ENCODE data around the gene TNFRSF17. TPM values are rescaled to one million over a fixed set of nuclear protein-coding genes. Genes with fewer than 3 reads are reported as not detected.

TNFRSF17 gene
- total and polyA plus RNA-seq, 8 donors, result 0.32 to 1.7 TPM; not detected in 6

DNA sequence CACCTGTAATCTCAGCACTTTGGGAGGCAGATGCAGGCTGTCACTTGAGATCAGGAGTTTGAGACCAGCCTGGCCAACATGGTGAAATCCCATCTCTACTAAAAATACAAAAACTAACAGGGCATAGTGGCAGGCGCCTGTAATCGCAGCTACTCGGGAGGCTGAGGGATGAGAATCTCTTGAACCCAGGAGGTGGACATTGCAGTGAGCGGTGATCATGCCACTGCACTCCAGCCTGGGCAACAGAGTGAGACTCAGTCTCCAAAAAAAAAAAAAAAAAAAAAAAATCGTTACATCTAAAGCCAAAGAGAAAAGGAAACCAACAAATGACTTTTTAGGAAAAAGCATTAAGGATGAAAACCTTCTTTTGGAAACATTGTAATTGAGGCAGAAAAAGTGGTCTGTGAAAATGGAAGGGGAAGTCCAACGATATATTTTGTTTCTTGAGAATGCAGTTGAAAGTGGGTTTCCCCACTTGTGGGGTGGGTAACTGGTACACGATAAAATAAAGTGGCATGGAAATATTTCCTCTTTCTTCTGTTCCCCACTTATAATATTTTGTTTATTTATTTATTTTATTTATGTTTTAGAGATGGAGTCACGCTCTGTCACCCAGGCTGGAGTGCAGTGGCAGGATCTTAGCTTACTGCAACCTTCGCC, 14.1 kb downstream of the TNFRSF17 start:
- TF ChIP-seq, protein P1, sequence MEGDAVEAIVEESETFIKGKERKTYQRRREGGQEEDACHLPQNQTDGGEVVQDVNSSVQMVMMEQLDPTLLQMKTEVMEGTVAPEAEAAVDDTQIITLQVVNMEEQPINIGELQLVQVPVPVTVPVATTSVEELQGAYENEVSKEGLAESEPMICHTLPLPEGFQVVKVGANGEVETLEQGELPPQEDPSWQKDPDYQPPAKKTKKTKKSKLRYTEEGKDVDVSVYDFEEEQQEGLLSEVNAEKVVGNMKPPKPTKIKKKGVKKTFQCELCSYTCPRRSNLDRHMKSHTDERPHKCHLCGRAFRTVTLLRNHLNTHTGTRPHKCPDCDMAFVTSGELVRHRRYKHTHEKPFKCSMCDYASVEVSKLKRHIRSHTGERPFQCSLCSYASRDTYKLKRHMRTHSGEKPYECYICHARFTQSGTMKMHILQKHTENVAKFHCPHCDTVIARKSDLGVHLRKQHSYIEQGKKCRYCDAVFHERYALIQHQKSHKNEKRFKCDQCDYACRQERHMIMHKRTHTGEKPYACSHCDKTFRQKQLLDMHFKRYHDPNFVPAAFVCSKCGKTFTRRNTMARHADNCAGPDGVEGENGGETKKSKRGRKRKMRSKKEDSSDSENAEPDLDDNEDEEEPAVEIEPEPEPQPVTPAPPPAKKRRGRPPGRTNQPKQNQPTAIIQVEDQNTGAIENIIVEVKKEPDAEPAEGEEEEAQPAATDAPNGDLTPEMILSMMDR (IDR thresholded peaks at IDR 0.05), result no peak
- Histone ChIP-seq H3K27me3 (no peaks in the 10 kb centered on the region), H3K4me1 (peaks cover 0 to 4% (median 0%) of the 10 kb centered on the region in 3 donors), H3K9me3 (no peaks in the 10 kb centered on the region), H3K4me3 (no peak overlapping the region), H3K27ac (no peak overlapping the region), H3K36me3 (no peaks in the 10 kb centered on the region)
- intact Hi-C loops (cut with DNase I), result no loop called here
- ATAC-seq (no peak), DNase-seq (no peak), FAIRE-seq (no peak)
- 77 to 86% methylated on average over 9 of the region's 9 CpGs for WGBS, 2 donors

DNA sequence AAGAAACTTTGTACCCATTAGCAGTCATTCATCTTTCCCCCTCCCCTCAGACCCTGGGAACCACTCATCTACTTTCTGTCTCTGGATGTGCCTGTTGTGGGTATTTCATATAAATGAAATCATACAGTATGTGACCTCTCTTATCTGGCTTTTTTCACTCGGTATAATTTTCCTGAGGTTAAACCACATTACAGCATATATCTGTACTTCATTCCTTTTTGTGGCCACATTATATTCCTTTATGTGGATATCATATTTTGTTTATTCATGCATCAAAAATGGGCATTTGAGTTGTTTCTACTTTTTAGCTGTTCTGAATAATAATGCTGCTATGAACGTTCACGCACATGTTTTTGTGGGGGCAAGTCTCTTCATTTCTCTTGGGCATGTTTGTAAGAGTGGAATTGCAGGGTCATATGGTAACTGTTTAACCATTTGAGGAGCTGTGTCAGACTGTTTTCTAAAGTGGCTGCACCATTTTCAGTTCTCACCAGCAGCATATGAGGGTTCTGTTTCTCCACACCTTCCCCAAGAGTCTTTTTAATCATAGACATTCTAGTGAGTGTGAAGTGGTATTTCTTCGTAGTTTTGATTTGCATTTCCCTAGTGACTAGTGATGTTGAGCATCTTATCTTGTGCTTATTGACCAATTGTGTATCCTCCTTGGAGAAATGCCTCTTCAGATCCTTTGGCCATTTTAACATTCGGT, 15.3 kb downstream of the TNFRSF17 start:
- no peak for DNase-seq
- no peak for ATAC-seq
- Histone ChIP-seq H3K4me1 (peaks cover 0 to 4% (median 0%) of the 10 kb centered on the region in 3 donors), H3K4me3 (no peak overlapping the region), H3K36me3 (no peaks in the 10 kb centered on the region), H3K27ac (no peak overlapping the region), H3K9me3 (no peaks in the 10 kb centered on the region), H3K27me3 (no peaks in the 10 kb centered on the region)
- 77 to 84% methylated on average over 5 of the region's 5 CpGs for WGBS, 2 donors
- intact Hi-C loops (cut with DNase I), result no loop called here
- TF ChIP-seq, protein P1 (IDR thresholded peaks at IDR 0.05), result no peak
- FAIRE-seq, result no peak

DNA sequence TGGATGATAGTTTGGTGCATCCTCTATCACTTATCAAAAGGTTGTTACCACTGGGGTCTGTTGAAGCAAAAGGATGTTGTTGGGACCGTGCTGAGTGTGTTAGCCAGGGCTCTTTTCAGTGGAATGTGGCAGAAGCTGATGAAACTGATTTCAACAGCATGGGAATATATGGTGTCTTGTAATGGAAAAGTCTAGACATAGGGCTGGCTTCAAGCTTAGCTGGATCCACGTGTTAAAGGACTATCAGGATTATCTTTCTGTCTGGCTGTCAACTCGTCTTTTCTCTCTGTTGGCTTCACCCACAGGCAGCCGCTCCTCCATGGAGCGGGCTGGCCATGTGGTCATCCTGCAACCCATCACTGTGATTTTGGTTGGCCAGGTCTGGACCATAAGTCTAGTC, 20.2 kb downstream of the TNFRSF17 start:
- ATAC-seq (no peak), FAIRE-seq (no peak), DNase-seq (no peak)
- Histone ChIP-seq H3K27ac (no peak overlapping the region), H3K27me3 (no peaks in the 10 kb centered on the region), H3K9me3 (no peaks in the 10 kb centered on the region), H3K4me1 (no peaks in the 10 kb centered on the region), H3K4me3 (no peak overlapping the region), H3K36me3 (no peaks in the 10 kb centered on the region)
- WGBS, 2 donors, result 64 to 67% methylated on average over 5 of the region's 5 CpGs
- TF ChIP-seq, protein P1 (IDR thresholded peaks at IDR 0.05), result no peak
- intact Hi-C loops (cut with DNase I), result no loop called here

DNA sequence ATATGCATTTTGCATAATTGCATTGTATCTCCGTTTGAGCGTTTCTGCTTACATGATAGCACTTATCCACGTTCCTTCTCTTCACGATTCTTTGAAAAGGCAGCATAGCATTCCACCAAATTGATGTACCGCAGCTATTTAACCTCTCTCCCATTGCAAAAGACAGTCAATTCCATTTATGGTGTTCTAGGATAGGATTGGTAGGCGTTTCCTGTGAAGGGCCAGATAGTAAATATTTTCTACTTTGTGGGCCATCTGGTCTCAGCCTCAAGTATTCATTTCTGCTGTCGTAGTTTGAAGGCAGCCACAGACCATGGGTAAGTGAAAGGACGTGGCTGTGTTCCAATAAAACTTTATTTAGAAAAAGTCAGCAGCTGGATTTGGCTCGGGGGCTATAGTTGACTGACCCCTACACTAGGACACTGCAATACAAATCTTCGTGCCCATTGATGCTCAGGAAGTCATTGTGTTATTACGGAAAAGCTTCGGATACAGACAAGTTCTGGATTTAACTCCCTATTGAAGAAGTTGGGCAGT, 21.6 kb downstream of the TNFRSF17 start:
- no peaks in the 10 kb centered on the region for H3K4me1 ChIP-seq
- ATAC-seq (no peak), DNase-seq (no peak), FAIRE-seq (no peak)
- H3K36me3 ChIP-seq, result no peaks in the 10 kb centered on the region
- H3K9me3 ChIP-seq, result no peaks in the 10 kb centered on the region
- H3K27ac ChIP-seq, result no peak overlapping the region
- H3K4me3 ChIP-seq, result no peak overlapping the region
- H3K27me3 ChIP-seq, result no peaks in the 10 kb centered on the region
- intact Hi-C loops (cut with DNase I), result no loop called here
- TF ChIP-seq, protein P1 (IDR thresholded peaks at IDR 0.05), result no peak
- 90 to 91% methylated on average over 12 of the region's 12 CpGs for WGBS, 2 donors

Data from pancreas (tissue), 10 donors.